NCI-H2196 treated with DMSO at 0.1 percent for 48 hours (cell line): ENCODE results near the gene ZC3H8.
A peak's percentile ranks its signal among the peaks of the same experiment; 100 is the strongest.
"Not testable (repeated sequence)": the region's sequence is repeated elsewhere in the genome, so short reads cannot be mapped to it uniquely, and the experiment has no call there.

Source experiments
- DNase-seq: peaks from one replicate; lab custom pipeline; 2025; ENCODE audit not compliant: unreplicated experiment; lab: John Stamatoyannopoulos, UW

The ZC3H8 gene

DNA sequence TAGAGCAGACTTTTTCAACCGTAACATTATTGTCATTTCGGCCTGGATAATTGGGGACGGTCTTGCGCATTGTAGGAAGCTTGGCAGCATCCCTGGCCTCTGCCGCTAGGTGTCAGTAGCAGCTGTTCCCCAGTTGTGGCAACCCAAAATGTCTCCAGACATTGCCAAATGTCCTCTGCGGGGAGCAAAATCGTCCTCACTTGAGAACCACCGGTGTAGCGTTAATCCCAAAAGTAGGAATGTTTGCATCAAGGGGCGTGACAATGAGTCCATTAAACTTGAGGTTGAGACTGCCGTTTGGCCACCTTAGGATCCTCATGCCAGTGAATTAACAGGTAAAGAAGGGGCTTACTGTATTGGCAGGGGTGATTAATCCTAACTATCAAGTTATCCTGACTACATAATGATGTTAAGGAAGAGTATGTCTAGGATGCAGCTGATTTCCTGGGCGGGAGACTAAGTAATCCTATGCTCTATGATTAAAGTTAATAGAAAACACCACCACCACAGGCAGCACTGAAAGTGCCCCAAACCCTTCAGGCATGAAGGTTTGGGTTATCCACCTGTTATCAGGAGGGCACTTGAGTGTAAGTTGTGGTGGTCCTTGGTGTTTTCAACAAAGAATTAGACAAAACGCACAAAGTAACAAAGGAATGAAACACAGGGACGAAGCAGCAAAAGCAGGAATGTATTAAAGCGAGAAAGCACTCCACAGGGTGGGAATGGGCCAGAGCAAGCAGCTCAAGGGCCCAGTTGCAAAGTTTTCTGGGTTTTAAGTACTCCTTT lies 4.9 kb upstream of the ZC3H8 start:
- DNase-seq = no peak

DNA sequence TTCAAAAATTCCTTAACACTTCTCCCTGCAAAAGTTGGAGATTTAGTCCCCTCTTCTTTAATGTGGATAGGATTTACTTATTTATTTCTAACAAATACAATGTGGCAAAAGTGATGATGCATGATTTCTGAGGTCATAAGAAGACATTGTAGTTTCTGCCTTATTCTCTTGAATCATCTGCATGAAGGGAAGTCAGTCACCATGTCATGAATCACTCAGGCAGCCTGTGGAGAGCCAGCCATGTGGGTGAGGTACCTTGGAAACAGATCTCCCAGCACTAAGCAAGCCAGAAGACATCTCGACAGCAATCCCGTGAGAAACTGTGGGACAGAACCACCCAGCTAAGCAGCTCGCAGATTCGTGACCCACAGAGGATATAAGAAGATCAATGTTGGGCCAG lies 2.7 kb upstream of the ZC3H8 start:
- no peak for DNase-seq

DNA sequence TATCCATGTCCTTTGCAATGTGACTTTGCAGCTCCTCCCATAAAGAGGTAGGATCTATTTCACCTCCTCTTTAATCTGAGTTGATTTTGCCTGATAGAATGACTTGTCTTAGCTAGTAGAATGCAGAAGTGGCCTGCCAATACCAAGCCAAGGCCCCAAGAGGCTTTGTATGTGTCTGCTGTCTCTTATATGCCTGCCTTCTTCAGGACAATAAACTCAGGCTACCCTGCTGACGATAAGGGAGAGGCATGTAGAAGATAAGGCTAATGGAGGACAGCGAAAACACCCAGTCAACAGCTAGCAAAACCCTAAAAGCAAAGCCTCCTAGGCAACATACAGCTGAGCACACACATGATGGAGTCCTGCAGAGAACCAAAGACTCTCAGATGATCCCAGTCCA lies 1.8 kb upstream of the ZC3H8 start:
- DNase-seq = no peak

DNA sequence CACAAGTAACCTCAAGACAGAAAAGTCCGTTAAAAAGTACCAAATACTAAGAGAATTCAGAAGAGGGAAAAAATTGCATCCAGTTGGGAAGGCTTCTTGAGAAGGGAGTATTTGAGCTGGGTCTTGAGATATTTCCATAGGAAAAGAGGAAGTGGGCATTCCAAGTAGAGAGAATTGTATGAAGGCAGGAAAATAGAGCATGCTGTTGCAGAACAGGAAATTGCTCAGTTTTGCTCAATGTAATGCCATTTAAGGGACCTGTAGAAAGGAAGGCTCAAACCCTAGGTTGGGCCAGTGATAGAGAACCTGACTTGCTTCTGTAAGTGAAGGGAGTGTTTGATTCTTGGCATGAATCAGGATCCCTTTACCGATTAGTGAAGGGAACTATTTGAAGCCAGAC lies 1.0 kb upstream of the ZC3H8 start:
- no peak for DNase-seq

DNA sequence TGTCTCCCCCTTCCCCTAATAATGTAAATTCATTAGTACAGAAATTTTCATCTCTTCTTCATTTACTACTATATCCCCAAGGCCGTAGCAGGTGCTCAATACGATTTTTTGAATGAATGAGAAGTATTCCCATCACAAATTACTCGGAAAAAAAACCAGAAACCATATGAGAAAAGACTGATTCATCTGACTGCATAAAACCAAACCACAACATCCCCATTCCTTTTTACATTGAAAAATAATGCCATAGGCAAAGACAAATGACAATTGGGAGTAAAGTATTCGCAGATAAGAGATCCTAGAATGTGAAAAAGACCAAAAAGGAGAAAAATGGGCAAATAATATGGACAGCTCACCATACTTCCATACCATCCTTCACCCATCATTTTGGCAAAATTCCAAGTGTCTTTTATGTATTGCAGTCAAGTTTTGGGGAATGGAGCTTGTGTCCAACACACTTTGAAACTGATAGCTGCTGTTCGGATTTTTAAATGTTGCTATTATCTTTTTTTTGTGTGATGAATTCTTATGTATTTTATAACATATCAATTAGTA lies 1.5 kb downstream of the ZC3H8 start:
- no peak for DNase-seq

DNA sequence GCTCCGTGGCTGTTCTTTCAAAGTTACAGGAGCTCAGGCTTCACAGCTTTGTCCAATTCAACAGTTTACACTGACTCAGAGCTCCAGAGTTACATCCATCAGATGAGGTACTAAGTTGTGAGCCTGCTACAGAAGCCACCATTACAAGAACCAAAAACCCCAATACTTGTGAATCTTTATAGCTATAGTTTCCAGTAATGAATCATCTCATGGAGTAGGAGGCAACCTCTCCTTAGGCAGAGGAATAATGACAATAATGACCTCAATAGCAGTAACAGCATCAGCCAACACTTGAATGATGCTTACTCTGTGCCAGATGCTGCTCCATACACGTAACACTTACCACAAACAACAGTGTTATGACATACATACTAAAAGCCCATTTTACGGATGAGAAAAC lies 3.6 kb downstream of the ZC3H8 start:
- no peak for DNase-seq

DNA sequence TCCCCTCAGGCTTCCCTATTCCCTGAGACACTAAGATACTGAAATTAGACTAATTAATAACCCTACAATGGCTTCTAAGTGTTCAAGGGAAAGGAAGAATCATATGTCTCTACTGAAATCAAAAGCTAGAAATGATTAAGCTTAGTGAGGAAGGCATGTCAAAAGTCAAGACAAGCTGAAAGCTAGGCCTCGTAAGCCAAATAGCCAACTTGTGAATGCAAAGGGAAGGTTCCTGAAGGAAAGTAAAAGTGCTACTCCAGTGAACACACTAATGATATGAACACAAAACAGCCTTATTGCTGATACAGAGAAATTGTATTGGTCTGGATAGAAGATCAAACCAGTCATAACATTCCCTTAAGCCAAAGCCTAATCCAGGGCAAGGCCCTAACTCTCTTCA lies 10.0 kb downstream of the ZC3H8 start:
- DNase-seq = no peak

DNA sequence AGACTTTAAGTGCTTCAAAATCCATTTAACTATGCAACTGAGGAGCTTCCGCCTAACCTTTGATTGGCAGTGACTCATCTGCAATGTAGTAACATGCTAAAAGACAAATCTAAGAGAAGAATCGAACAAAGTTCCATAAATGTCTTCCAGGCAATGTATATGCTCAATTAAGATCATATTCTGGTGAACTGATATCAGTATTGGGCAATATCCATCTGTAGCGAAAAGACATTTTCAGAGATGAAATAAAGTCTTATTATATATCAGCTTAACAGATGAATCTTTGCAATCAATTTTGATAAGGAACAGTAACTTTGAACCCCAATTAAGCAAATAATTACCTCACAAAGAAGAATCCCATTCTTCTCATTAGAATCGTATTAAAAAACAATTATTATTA lies 11.6 kb downstream of the ZC3H8 start:
- no peak for DNase-seq

DNA sequence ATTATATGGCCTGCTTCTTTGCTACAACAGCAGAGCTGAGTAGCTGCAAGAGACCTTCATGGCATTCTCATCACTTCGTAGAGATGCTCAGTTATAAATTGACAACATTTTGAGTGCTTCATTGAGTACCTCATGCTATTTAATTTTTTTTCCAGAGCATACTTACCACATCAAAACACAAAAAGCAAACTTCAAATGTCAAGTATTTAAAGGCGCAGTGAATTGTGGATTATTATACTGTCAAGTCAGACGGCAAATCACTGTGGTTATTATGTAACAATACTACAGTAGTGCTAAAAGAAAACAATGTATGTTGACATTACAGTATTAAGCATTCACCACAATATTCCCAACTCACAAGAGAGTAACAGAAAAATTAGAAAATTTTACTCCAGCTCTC lies 12.5 kb downstream of the ZC3H8 start:
- no peak for DNase-seq

DNA sequence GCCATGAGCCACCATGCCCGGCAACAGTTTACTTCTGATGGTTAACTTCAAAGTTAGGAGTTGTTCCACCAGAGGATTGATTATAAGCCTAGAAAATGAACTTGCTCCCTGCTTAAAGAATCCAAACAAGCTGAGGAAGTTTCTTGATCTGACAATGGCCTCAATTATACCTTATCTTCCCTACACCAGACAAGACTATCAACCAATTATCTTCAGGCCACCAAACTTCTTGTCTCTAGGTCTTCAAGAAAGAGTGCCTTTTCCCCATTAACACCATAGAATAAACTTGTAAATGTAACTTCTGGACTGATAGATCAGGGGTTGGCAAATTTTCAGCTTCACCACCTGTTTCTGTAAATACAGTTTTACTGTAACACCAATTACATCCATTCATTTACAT lies 15.0 kb downstream of the ZC3H8 start:
- no peak for DNase-seq

DNA sequence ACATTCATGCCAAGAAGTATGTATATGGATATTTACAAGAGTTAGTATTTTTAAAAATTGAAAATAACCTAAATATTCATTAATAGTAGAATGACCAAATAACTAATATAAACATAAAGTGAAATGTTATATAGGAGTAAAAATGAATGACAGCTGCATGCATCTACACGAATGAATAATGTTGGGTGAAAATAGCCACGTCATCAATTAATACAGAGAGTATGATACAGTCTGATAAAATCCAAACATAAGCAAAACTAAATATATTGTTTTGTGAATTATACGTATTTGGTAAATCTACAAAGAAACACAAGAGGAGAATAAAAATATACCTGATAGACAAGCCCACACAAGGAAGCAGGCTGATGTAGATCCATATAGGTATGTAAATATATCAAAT lies 24.5 kb downstream of the ZC3H8 start:
- no peak for DNase-seq

DNA sequence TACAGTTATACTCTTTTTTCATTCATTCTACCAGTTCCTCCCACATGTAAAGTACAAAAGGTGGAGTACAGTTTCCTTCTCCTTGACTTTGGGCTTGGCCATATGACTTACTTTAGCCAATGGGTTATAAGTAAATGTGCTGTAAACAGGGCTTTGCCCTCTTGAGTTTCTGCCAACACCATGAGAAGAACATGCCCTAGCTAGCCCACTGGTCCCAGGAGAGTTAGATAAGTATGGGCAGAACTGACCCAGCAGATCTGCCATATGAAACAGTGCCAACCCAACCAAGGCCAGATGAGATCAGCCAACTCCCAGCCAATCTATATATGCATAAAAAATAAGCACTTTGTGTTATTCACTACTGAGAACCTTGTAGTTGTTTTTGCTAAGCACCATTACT lies 25.5 kb downstream of the ZC3H8 start:
- DNase-seq = peak; percentile 84

DNA sequence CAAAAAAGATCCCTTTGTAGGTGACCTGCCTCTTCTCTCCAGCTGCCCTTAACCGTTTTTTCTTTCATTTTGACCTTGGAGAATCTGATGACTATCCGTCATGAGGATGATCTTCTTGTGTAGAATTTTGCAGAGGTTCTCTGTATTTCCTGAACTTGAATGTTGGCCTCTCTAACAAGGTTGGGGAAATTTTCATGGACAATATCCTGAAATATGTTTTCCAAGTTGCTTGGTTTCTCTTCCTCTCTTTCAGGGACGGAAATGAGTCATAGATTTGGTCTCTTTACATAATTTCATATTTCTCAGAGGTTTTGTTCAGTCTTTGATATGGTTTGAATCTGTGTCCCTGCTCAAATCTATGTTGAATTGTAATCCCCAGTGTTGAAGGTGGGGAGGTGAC lies 34.0 kb downstream of the ZC3H8 start:
- DNase-seq = no peak

DNA sequence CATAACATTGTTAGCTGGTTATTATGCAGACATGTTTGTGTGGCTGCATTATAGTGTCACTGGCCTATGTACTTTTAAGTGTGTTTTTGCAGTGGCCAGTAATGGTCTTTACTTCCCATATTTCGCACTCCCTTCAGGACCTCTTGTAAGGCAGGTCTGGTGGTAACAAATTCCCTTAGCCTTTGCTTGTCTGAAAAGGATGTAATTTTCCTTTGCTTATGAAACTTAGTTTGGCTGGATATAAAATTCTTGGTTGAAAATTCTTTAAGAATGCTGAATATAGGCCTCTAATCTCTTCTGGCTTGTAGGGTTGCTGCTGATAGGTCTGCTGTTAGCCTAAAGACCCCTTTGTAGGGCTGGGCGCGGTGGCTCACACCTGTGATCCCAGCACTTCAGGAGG lies 34.7 kb downstream of the ZC3H8 start:
- no peak for DNase-seq

DNA sequence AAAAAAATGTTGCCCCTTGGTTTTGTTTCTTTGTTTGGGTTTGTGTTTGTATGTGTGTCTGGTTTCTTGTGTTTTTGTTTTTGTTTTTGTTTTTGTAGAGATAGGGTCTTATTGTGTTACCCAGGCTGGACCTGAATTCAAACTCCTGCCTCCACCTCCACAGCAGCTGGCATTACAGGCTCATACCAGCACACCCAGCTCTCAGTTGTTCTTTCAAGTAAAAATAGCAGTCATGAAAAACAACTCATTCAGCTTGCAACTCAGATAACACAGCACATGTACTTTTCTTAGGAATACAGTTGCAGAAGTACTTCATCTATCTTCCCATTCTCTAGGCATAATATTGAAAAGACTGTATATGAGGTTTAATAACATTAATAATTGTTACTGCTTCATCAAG lies 37.0 kb downstream of the ZC3H8 start:
- DNase-seq = no peak

DNA sequence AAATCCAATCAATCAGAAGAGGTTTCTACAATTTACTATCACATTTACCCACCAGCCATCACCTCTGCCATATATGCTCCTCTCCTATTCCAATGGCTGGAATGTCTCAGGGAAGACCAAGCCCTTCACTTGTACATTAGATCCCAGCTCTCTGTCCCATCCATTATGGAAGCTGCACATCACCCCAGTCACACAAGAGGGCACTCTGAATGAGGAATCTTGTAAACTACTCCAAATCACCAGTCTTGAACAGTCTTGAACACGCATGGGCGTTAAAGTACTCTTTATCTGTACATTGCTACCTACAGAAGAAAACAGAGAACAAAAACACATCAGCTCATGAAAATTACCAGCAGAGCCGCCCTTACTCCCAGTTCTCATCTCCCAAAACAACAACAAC lies 38.7 kb downstream of the ZC3H8 start:
- DNase-seq = no peak

DNA sequence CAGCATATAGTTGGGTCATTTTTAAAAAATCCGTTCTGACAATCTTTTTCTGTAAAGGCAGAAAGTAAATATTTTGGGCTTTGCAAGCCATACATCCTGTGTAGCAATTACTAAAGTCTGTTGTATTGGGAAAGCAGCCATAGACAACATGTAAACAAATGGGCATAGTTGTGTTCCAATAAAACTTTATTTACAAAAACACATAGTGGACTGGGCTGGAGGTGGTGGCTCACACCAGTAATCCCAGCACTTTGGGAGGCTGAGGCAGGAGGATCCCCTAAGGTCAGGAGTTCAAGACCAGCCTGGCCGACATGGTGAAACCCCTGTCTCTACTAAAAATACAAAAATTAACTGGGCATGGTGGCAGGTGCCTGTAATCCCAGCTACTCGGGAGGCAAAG lies 46.9 kb downstream of the ZC3H8 start:
- not testable (repeated sequence) for DNase-seq

DNA sequence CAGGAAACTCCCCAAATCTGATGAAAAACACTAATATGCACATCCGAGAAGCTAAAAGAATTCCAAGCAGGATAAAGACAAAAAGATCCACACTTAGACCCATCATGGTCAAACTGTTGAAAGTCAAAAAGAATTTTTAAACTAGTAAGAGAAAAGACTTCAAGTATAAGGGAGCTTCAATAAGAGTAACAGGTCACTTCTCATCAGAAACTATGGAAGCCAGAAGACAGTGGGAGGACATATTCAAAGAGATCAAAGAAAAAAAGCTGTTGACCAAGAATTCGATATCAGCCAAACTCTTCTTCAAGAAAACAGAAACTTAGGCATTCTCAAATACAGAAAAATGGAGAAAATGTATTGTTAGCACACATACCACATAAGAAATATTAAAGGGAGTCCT lies 50.4 kb downstream of the ZC3H8 start:
- DNase-seq = peak; percentile 8

DNA sequence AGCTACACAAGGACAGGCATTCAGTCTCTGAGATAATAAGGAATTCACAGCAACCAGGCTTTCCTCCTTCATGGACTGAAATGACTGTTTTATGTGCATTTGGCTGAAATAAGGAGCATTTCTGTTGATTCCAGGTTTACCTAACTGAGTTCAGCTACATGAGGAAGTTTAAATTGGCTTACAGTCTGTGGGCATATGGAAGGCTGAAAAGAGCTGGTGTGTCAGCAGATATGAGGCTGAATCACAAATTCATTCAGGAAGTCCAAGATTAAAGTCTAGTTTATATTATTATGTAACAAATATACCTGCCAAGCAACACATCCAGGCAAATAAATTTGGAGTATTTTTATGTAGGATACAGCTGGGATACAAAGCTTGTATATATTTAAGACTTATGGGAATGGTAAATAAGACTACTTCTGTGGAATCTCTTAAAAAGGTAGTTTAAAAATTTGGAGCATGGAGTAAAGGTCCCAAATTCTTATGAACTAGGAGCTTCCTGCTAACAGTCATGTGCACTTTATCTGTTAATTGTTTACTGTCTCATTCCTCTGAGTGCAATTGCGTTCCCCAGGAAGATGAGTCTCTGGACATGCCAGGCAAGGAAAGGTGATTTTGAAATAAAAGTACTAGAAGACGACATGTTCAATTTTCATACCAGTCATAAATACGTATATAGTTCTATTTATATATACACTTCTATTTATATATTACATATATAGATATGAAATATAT lies 53.0 kb downstream of the ZC3H8 start:
- DNase-seq = no peak

DNA sequence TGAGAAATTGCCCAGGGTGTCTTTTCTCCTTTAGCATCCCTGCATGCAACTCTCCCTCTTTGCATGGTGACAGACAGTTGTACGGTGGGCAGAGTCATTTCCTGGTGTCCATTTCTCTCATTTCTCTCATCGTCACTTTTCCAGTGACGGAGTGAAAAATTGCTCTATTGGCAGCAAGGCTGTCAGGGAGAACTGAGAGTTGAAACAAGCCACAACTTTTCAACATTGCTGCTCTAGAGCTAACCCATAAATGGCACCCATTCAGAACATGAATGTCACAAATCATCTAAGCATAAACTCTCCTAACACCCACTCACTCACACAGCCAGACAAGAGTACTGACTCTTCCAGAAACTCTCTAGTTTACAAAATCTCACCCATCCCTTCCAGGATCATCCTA lies 55.7 kb downstream of the ZC3H8 start:
- DNase-seq = no peak

DNA sequence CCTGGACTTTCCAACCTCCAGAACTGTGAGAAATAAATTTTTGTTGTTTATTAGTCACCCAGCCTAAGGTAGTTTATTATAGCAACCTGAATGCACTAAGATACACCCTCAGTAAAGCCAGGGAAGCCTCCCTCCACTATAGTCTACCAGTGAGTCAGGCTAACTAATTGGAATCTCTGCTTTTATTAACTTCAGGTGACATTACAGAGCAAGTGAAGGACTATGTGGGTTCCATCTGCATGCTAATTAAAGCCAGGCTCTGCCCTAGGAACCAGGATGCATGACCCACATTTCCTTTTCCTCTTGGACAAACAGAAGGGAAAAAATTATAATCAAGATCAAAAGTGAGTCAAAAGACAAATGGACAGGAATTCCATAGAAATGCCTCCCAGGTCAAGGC lies 56.1 kb downstream of the ZC3H8 start:
- no peak for DNase-seq

DNA sequence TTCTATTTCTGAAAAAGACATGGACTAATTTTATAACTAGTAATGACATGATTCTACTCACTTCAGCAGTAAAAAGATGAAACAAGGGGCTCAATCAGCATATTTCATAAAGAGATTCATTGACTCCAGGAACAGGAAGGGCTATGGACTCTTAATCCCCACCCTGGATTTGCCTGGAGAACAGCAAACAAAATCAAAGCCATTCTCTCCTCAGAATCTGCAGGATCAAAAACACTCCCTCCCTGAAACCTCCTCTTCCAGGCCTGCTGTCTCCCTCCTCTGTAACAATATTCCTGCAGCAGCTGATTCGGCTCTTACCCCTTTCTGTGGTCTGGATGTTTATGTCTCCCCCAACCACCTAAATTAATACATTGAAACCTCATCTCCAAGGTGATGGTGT lies 57.0 kb downstream of the ZC3H8 start:
- no peak for DNase-seq

DNA sequence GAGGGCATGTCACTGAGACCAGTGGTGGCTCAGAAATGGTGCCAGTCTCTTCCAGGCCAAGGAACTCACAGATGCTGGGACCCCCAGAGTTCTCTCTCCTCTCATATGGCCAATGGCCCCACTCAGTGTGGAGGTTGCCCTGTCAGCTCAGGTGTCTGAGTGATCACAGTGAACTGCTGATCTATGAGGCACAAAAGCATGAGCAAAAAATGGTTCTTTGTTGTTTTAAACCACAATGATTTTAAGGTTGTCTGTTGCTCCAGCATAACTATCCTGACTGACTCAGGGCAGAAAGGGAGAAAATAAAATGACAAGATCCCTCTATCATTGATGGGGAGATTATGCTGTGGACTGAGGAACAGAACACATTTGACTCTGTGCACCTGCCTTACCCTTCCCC lies 58.9 kb downstream of the ZC3H8 start:
- no peak for DNase-seq
